Skeletal muscle tissue (tissue), 4 donors: ENCODE data around the gene CRELD1. TPM values are rescaled to one million over a fixed set of nuclear protein-coding genes. Genes with fewer than 3 reads are reported as not detected.

ENCODE experiments used
- H3K27ac ChIP-seq: one replicate; pipeline ENCODE4 v1.7.0; 2013; ENCODE audit warnings: mild to moderate bottlenecking, low read depth, low read length, inconsistent platforms
- H3K27me3 ChIP-seq, 3 donors: one replicate each; pipeline ENCODE4 v1.7.0; 2013; ENCODE audit warnings: low read length in 3 of 3; ENCODE audit not compliant: control insufficient read depth in 3 of 3, insufficient read depth in 3 of 3
- H3K36me3 ChIP-seq, 3 donors: one replicate each; pipeline ENCODE4 v1.7.0; 2013; ENCODE audit warnings: low read length in 3 of 3; ENCODE audit not compliant: control insufficient read depth in 3 of 3, insufficient read depth in 3 of 3
- H3K4me1 ChIP-seq, 3 donors: one replicate each; pipeline ENCODE4 v1.7.0; 2013; ENCODE audit warnings: low read length in 3 of 3, mild to moderate bottlenecking in 3 of 3; ENCODE audit not compliant: control insufficient read depth in 3 of 3, insufficient read depth in 3 of 3
- H3K4me3 ChIP-seq, 3 donors: one replicate each; pipeline ENCODE4 v1.7.0; 2013; ENCODE audit warnings: low read length in 3 of 3
- H3K9ac ChIP-seq, 3 donors: one replicate each; pipeline ENCODE4 v1.7.0; 2013; ENCODE audit warnings: low read length in 3 of 3, mild to moderate bottlenecking in 3 of 3, moderate library complexity in 2 of 3, low read depth in 1 of 3
- H3K9me3 ChIP-seq, 3 donors: one replicate each; pipeline ENCODE4 v1.7.0; 2013; ENCODE audit warnings: low read length in 3 of 3; ENCODE audit not compliant: control insufficient read depth in 3 of 3
- total RNA-seq: library from RNA; depleted of rRNA; stranded (reverse); fragments of >200 nt; gene quantifications from one replicate; pipeline ENCODE4 v1.2.3, GENCODE V29; 2014
- donor health status: Osteomylitis.

The CRELD1 gene
- total RNA-seq, 1 donor from 2014 or later, result 12.0 TPM

DNA sequence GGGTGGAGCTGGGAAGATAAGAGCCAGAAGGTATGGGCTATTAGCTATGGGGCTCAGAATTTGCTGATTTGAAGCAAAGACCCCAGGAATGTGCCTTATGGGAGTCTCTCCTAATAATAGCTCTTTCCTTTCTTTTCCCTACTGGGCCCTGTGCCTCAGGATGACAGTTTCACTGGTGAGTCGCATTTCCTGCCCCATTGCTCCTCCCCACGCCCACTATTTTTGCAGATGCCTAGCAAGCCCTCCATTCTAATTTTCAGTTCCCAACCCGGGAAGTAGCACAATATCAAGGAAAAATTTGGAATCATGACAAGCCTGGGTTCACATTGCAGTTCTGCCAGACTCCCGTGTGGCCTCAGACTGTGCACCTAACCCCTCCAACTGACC, 30.4 kb upstream of the CRELD1 start:
- no peaks in the 10 kb centered on the region for H3K36me3 ChIP-seq
- H3K27ac ChIP-seq, result peak overlapping the region; percentile 18
- H3K4me3 ChIP-seq, result peak overlapping the region in 2 of 3 donors; percentile 40 to 41
- peaks cover 0 to 9% (median 2%) of the 10 kb centered on the region in 3 donors for H3K4me1 ChIP-seq
- no peaks in the 10 kb centered on the region for H3K9me3 ChIP-seq
- H3K9ac ChIP-seq, result peak overlapping the region in 1 of 3 donors; percentile 62
- no peaks in the 10 kb centered on the region for H3K27me3 ChIP-seq

DNA sequence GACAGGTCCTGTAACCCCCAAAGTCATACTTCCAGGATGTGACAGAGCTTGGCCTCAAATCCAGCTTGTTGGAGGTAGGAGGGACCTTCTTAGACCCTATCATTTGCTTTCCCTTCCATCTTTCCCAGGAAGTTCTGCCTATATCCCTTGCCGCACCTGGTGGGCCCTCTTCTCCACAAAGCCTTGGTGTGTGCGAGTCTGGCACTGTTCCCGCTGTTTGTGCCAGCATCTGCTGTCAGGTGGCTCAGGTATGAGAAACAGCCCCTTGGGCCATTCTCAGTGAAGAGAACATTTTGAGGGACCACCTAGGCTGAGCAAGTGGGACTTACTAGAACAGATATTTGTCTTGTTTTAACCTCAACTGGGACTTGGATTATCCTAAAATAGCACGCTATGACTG, 29.7 kb upstream of the CRELD1 start:
- Histone ChIP-seq H3K4me1 (peaks cover 0 to 5% (median 2%) of the 10 kb centered on the region in 3 donors), H3K9me3 (no peaks in the 10 kb centered on the region), H3K36me3 (no peaks in the 10 kb centered on the region), H3K27me3 (no peaks in the 10 kb centered on the region), H3K4me3 (no peak overlapping the region), H3K27ac (no peak overlapping the region), H3K9ac (no peak overlapping the region)

DNA sequence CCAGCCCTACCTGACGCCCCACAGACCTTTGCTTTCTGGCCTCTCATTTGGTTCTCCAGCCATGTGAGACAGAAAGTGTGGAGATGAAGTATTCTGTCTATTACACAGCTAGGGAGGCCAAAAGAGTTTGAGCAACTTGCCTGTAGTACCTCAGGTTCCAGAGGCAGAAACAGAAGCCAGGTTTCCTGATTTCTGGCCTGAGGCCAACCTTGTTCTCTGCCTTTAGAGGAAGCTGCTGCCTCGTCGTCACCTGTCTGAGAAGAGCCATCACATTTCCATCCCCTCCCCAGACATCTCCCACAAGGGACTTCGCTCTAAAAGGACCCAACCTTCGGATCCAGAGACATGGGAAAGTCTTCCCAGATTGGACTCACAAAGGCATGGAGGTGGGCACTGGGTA, 27.2 kb upstream of the CRELD1 start:
- H3K4me3 ChIP-seq, result no peak overlapping the region
- H3K27me3 ChIP-seq, result no peaks in the 10 kb centered on the region
- H3K27ac ChIP-seq, result no peak overlapping the region
- H3K36me3 ChIP-seq, result no peaks in the 10 kb centered on the region
- H3K9me3 ChIP-seq, result no peaks in the 10 kb centered on the region
- H3K4me1 ChIP-seq, result peaks cover 0 to 5% (median 2%) of the 10 kb centered on the region in 3 donors
- no peak overlapping the region for H3K9ac ChIP-seq

DNA sequence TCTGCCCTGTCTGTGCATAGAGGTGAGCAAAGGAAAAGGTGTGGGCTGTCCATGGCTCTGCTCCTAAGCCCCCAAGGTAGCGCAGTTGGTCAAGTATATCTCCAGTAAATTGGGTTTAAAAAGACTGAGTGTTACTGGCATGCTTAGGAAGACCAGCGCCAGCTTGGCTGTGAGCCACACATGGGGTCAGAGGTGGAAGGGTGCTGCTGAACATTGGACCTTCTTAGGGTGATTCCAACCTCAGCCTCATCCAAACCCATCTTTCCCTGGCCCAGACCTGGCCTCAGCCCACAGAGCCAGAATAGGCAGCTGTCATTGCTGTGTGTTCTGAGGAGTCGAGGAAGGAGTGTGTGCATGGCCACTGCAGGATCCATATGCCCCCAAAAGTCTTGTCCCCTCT, 25.3 kb upstream of the CRELD1 start:
- Histone ChIP-seq H3K27ac (no peak overlapping the region), H3K4me3 (no peak overlapping the region), H3K36me3 (no peaks in the 10 kb centered on the region), H3K4me1 (no peaks in the 10 kb centered on the region), H3K27me3 (no peaks in the 10 kb centered on the region), H3K9me3 (no peaks in the 10 kb centered on the region), H3K9ac (no peak overlapping the region)

DNA sequence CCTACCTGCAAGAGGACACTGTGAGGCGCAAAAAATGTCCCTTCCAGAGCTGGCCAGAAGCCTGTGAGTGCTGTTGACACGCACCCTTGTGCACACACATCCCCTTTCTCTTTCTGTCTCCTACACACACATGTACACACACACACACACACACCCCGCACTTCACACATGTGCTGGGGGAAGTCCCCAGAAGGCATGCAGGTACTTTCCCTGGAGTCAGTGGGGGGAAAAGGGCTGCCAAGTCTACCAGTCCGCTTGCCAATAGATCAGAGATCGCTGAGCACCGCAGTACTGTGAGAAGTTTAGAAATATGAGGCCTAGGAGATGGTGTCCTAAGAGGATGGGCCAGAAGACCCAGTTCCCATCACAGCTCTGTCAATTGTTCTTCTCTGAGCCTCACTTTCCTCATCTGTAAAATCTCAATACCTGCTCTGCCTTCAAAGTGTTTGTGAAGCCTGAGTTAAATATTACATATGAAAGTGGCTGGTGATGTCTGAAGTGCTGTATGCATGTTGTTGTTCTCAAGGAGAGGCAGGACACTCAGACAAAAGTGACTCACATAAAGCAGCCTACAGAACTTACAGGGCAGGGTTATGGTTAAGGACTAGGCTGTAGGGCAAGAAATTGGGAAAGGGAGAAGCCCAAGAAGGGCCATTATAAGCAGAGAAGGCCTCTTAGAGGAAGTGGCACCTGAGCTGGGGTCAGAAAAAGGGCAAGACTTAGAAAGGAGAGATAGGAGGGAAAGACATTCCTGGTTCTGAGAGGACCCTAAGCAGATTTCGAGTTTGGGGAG, 24.2 kb upstream of the CRELD1 start:
- Histone ChIP-seq H3K27ac (no peak overlapping the region), H3K36me3 (no peaks in the 10 kb centered on the region), H3K9ac (no peak overlapping the region), H3K4me3 (no peak overlapping the region), H3K4me1 (peaks cover under 1 to 3% (median 2%) of the 10 kb centered on the region in 3 donors), H3K27me3 (no peaks in the 10 kb centered on the region), H3K9me3 (no peaks in the 10 kb centered on the region)

DNA sequence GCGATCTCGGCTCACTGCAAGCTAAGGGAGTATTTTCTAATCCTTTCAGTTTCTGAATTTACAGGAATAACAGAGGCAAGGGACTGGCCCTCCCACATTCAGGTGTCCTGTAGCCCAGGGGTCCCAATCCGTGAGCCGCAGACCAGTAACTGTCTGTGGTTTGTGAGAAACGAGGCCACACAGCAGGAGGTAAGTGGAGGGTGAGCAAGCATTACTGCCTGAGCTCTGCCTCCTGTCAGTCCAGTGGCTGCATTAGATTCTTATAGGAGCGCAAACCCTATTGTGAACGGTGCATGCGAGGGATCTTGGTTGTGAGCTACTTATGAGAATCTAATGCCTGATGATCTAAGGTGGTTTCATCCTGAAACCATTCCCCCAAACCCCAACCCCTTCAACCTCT, 21.8 kb upstream of the CRELD1 start:
- no peak overlapping the region for H3K27ac ChIP-seq
- no peaks in the 10 kb centered on the region for H3K36me3 ChIP-seq
- H3K4me3 ChIP-seq, result no peak overlapping the region

DNA sequence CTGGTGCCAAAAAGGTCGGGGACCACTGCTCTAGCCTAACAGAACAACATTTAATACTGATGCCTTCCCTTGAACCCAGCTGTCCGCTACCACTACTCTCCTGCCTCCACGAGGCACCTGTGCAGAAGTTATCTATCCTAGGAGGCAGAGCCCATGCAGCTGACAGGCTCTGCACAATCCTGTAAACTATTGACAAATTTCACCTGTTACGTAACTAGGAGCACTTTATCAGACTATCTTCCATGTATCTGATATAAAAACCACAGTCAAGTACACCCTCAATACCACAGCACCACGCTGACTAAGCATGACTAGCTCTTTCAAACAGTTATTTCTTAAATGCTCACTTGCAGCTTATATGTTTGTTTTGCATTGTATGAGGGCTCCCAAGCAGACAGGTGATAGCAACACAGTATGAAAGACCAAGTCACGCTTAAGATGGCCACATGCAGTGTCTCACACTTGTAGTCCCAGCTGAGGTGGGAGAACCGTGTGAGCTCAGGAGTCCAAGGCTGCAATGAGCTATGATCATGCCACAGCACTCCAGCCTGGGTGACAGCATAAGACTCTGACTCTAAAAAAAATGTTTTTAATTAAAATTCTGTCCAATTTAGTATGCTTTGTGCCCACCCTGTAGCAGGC, 21.2 kb upstream of the CRELD1 start:
- H3K9ac ChIP-seq, result no peak overlapping the region
- H3K36me3 ChIP-seq, result no peaks in the 10 kb centered on the region
- no peaks in the 10 kb centered on the region for H3K9me3 ChIP-seq
- no peaks in the 10 kb centered on the region for H3K27me3 ChIP-seq
- H3K27ac ChIP-seq, result no peak overlapping the region
- peaks cover 23 to 26% (median 23%) of the 10 kb centered on the region in 3 donors for H3K4me1 ChIP-seq
- no peak overlapping the region for H3K4me3 ChIP-seq

More for the DNA sequence above, 21.8 kb upstream of the CRELD1 start:
- H3K9ac ChIP-seq, result no peak overlapping the region
- no peaks in the 10 kb centered on the region for H3K9me3 ChIP-seq
- peaks cover 18 to 21% (median 20%) of the 10 kb centered on the region in 3 donors for H3K4me1 ChIP-seq
- no peaks in the 10 kb centered on the region for H3K27me3 ChIP-seq

DNA sequence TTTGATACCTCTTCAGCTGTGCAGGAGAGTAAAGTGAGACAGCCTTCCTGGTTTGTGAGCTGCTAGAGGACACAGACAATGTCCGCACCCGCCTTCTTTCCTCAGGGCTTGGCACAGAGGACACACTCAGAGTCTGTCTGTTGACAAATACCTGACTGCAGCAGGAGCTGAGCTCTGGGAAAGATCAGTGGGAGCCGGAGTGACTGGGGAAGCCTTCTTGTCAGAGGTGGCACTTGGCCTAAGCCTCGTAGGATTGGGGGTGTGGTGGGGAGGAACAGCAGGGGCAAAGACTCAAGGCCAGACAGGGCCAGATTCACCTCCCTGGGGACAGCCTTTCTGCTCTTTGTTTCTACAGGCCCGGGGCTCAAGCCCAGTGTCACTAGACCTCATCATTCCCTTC, 20.0 kb upstream of the CRELD1 start:
- H3K27me3 ChIP-seq, result no peaks in the 10 kb centered on the region
- H3K9ac ChIP-seq, result no peak overlapping the region
- no peak overlapping the region for H3K4me3 ChIP-seq
- H3K36me3 ChIP-seq, result peaks cover 0 to 2% (median 0%) of the 10 kb centered on the region in 3 donors
- H3K27ac ChIP-seq, result no peak overlapping the region
- no peaks in the 10 kb centered on the region for H3K9me3 ChIP-seq
- peaks cover 32 to 36% (median 33%) of the 10 kb centered on the region in 3 donors for H3K4me1 ChIP-seq

DNA sequence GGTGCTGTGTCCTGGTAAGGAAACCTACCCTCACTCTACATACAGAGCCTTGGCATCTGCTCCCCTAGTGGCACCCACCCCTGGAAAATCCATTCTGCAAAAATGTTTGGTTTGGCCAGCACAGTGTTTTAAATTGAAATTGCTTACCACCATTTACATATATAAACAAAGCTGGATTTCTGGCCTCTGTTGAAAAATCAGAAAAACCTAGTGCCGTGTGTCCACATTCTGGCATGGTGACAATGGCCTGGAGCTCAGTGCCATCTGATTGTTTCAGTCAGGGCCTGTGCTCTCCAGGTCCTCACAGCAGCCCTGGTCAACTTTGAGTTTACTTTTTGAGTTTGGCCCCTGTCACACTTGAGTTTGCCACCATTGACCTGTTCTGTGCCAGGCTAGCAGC, 19.6 kb upstream of the CRELD1 start:
- Histone ChIP-seq H3K27ac (no peak overlapping the region), H3K4me1 (peaks cover 32 to 36% (median 33%) of the 10 kb centered on the region in 3 donors), H3K27me3 (no peaks in the 10 kb centered on the region), H3K9me3 (no peaks in the 10 kb centered on the region), H3K4me3 (no peak overlapping the region), H3K9ac (no peak overlapping the region), H3K36me3 (peaks cover 0 to 2% (median 0%) of the 10 kb centered on the region in 3 donors)
